HG02623 (cell line): Measurements from ENCODE around the gene GABRG3.

Source experiments
- ATAC-seq: cut with Tn5 transposase; IDR thresholded peaks from one replicate; pipeline ENCODE4 v1.9.1; 2021; ENCODE audit warnings: moderate library complexity; ENCODE audit not compliant: unreplicated experiment

GABRG3 gene

GRCh38 chr15:27545494-27546255 is 574.7 kb downstream of the GABRG3 start:
- no peak for ATAC-seq

- ATAC-seq, result no peak
Measured at GRCh38 chr15:27549746-27550145, 578.8 kb downstream of the GABRG3 start.

- ATAC-seq, result no peak
Measured at GRCh38 chr15:27550635-27551034, 579.7 kb downstream of the GABRG3 start.

GRCh38 chr15:27561816-27562215 is 590.8 kb downstream of the GABRG3 start:
- no peak for ATAC-seq

GRCh38 chr15:27563765-27564370 is 592.9 kb downstream of the GABRG3 start:
- no peak for ATAC-seq

GRCh38 chr15:27564656-27565055 is 593.7 kb downstream of the GABRG3 start:
- ATAC-seq, result no peak

- no peak for ATAC-seq
Measured at GRCh38 chr15:27570746-27571145, 599.8 kb downstream of the GABRG3 start.

- no peak for ATAC-seq
Measured at GRCh38 chr15:27573805-27574485, 603.0 kb downstream of the GABRG3 start.

- no peak for ATAC-seq
Measured at GRCh38 chr15:27574541-27575054, 603.6 kb downstream of the GABRG3 start.

GRCh38 chr15:27575521-27575920 is 604.5 kb downstream of the GABRG3 start:
- no peak for ATAC-seq

GRCh38 chr15:27576576-27576975 is 605.6 kb downstream of the GABRG3 start:
- no peak for ATAC-seq

GRCh38 chr15:27579738-27580137 is 608.8 kb downstream of the GABRG3 start:
- ATAC-seq, result no peak

- ATAC-seq, result no peak
Measured at GRCh38 chr15:27582726-27583410, 611.9 kb downstream of the GABRG3 start.

GRCh38 chr15:27583651-27584050 is 612.7 kb downstream of the GABRG3 start:
- no peak for ATAC-seq

GRCh38 chr15:27585041-27585640 is 614.2 kb downstream of the GABRG3 start:
- no peak for ATAC-seq

GRCh38 chr15:27587810-27588209 is 616.8 kb downstream of the GABRG3 start:
- ATAC-seq, result no peak

- no peak for ATAC-seq
Measured at GRCh38 chr15:27589260-27589659, 618.3 kb downstream of the GABRG3 start.

- no peak for ATAC-seq
Measured at GRCh38 chr15:27589782-27590181, 618.8 kb downstream of the GABRG3 start.
